ENCODE data around the gene TRIM25.

DNA sequence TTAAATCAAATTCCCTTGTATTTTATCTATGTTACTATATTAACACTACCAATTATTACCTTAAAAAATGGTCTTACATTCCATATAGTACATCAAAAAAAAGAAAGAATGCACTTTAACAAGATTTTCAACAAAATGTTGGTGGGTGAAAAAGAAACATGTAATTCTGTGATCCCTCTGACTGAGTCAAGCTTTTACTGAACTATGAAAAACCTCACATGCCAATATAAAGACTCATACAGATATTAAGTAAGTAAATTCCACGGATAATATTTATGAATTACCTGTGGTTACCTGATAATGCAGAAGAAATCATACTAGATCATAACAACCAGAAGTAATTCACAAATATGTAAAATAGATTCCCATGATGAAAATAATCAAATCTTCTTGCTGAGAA is 34.6 kb upstream of the TRIM25 start:
- TF ChIP-seq EGR1 (IDR thresholded peaks at IDR 0.05) (no peak), CREB1 (IDR thresholded peaks at IDR 0.05; ENCODE audit: low read depth) (no peak), CEBPB (IDR thresholded peaks at IDR 0.05) (no peak), TAF1 (IDR thresholded peaks at IDR 0.05; ENCODE audit: low read depth) (no peak), FOXM1 (IDR thresholded peaks at IDR 0.05; ENCODE audit: borderline replicate concordance, low read depth) (no peak)
- TF ChIP-seq, protein P1, sequence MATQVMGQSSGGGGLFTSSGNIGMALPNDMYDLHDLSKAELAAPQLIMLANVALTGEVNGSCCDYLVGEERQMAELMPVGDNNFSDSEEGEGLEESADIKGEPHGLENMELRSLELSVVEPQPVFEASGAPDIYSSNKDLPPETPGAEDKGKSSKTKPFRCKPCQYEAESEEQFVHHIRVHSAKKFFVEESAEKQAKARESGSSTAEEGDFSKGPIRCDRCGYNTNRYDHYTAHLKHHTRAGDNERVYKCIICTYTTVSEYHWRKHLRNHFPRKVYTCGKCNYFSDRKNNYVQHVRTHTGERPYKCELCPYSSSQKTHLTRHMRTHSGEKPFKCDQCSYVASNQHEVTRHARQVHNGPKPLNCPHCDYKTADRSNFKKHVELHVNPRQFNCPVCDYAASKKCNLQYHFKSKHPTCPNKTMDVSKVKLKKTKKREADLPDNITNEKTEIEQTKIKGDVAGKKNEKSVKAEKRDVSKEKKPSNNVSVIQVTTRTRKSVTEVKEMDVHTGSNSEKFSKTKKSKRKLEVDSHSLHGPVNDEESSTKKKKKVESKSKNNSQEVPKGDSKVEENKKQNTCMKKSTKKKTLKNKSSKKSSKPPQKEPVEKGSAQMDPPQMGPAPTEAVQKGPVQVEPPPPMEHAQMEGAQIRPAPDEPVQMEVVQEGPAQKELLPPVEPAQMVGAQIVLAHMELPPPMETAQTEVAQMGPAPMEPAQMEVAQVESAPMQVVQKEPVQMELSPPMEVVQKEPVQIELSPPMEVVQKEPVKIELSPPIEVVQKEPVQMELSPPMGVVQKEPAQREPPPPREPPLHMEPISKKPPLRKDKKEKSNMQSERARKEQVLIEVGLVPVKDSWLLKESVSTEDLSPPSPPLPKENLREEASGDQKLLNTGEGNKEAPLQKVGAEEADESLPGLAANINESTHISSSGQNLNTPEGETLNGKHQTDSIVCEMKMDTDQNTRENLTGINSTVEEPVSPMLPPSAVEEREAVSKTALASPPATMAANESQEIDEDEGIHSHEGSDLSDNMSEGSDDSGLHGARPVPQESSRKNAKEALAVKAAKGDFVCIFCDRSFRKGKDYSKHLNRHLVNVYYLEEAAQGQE (IDR thresholded peaks at IDR 0.05; ENCODE audit: low read depth): no peak
